Measurements from ENCODE around the gene YWHAQ. TPM values are rescaled to one million over a fixed set of nuclear protein-coding genes. Genes with fewer than 3 reads are reported as not detected.

YWHAQ gene
- 281 and 358 TPM in 2 replicates for total RNA-seq

GRCh38 chr2:9630736-9631552 is at the start of gene YWHAQ:
Gene YWHAQ (minus strand): TSS chr2:9630997. CDS start chr2:9630452, 545 bp downstream.

GRCh38 chr2:9555297-9556120 is 75.3 kb downstream of the YWHAQ start, which contains the start of gene ADAM17:
Gene ADAM17 (minus strand): TSS chr2:9555830. CDS start chr2:9555605, 225 bp downstream.

Other genes starting within 250 kb of the YWHAQ start
- gene ITGB1BP1, start 207.5 kb downstream of the YWHAQ start, total RNA-seq: 50.1 and 61.8 TPM in 2 replicates
- gene CPSF3, start 207.3 kb downstream of the YWHAQ start, total RNA-seq: 46.7 and 50.9 TPM in 2 replicates
- gene IAH1, start 156.4 kb downstream of the YWHAQ start, total RNA-seq: 71.5 and 76.7 TPM in 2 replicates
- gene ADAM17, start 75.2 kb downstream of the YWHAQ start, total RNA-seq: 24.3 and 32.7 TPM in 2 replicates
- gene TAF1B, start 212.5 kb upstream of the YWHAQ start, total RNA-seq: 8.0 and 10.8 TPM in 2 replicates